GM18517 (cell line): Measurements from ENCODE around the gene SDHAF2.
"Not testable (repeated sequence)": the region's sequence is repeated elsewhere in the genome, so short reads cannot be mapped to it uniquely, and the experiment has no call there.

Source experiments
- ATAC-seq: cut with Tn5 transposase; IDR thresholded peaks from one replicate; pipeline ENCODE4 v1.9.1; 2021; ENCODE audit warnings: mild to moderate bottlenecking, moderate library complexity; ENCODE audit not compliant: unreplicated experiment

SDHAF2 gene

DNA sequence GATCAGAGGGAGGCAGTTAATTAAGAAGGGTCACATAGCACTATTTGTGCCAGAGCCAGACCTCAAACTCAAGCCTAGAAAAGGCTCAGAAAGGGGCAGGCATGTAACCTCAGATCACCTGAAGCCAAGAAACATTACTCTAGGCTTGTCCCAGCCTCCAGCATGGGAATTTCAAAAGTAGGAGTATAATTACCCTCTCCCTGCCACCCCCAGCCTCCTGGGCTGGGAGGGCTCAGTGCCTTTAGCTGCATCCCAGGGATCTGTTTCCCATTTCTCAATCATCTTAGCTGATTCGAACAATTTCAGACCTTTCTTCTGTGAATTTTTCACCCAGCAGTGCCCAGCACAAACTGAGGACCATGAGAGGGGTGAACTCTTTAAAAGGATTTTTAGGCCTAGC, 45.5 kb downstream of the SDHAF2 start:
- ATAC-seq = no peak

DNA sequence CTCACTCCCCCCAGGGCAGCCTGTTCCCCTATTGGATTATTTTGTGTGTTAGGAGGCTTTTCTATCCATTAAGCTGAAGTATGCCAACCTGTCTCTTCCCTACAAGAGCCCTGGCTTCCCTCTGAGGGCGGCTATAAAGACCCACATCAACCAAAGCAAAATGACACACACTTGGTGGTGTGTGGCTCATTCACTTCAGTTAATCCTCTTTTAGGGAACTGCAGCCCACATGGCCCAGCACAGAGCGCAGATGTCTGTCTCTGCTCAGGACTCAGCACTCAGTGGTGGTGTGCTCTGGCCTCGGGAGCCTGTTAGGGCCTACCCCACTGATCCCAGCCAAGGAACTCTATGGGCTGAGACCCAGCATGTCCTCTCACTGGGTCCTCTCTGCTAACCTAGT, 46.4 kb downstream of the SDHAF2 start:
- ATAC-seq = no peak

DNA sequence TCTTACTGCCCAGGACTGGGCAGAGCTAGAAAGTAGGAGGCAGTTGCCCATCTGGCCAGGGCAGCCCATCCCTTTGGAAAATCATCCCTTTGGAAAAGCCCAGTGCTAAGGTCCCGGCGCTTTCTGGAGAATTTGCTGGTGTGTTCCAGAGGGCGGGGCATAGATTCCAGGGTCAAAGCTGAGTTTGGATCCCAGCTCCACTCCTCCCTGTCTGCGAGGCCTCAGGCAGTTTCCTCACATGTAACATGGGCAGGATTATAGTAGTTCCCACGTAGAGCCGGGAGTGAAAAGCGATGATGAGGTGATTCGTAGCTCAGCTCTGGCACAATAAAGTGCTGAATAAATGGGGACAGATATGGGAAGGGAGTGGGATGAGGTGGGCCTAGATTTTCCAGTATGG, 47.2 kb downstream of the SDHAF2 start:
- no peak for ATAC-seq

DNA sequence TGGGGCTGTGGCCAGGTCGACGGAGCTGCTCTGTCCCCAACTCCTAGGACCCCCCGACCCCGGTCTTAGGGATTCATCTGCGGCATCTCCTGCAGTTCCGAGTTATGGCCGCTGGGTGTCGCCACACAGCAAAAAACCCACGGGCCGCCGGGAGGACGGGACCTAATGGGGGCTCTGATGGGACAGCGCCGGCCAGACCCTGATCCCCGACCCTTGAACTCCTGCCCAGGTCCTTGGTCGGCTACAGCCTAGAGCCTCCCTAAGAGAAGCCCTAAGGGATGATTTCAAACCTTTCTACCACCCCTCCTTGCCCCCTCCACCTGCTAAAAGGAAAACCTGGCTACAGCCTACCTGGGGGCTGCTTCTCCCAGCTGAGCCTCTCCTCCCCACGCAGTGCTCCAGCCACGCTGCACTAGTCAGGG, 47.8 kb downstream of the SDHAF2 start:
- no peak for ATAC-seq

DNA sequence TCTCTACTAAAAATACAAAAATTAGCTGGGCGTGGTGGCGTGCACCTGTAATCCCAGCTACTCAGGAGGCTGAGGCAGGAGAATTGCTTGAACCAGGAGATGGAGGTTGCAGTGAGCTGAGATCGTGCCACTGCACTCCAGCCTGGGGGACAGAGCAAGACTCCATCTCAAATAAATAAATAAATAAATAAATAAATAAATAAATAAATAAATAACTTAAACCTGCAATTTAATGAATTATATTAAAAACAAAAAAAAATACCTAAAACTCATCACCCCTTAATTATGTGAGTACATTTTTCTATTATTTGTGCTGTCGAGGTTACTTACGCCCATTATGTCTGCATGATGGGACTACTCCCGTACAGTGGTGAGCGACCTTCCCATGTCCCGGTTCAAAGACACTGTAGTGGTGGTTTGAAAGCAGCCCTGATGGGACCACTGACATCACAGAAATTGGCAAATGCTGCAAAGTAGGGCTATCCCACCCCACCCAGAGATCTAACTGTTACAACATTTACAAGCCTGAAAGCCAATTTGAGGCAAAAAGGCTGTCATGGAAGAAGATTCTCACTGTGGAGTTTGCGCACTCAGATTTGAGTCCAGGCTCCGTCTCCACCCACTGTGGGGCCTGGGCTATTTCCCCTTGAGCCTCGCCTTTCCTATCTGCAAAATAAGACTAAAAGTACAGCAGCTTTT, 49.6 kb downstream of the SDHAF2 start:
- not testable (repeated sequence) for ATAC-seq

DNA sequence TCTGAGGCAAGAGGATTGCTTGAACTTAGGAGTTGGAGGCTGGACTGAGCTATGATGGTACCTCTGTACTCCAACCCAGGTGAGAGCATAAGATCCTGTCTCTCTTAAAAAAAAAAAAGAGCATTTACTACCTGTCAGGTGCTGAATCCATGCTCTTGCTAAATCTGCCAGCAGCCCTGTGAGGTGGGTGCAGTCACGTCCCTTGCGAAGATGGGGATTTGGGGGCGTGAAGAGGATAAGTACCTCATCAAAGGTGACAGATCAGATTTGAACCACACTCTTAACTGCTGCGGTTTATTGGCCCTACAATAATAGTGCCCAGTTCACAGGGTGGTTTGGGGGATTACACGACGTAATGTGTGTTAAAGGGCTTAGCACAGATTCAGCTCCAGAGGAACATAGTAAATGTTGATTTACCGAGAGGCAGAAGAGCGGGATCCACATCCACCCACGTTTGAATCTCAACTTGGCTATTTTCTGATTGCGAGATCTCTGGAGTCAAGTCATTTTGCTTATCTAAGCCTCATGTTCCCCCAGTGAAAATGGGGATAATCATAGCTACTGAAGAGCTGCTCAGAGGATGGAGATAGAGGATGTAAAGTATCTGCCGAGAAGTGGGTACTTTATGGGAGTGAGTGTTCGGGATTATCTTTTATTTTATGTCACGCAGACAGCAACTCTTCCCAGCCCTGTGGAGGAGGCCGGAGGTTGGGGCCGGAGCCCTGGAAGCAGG, 50.5 kb downstream of the SDHAF2 start:
- no peak for ATAC-seq

DNA sequence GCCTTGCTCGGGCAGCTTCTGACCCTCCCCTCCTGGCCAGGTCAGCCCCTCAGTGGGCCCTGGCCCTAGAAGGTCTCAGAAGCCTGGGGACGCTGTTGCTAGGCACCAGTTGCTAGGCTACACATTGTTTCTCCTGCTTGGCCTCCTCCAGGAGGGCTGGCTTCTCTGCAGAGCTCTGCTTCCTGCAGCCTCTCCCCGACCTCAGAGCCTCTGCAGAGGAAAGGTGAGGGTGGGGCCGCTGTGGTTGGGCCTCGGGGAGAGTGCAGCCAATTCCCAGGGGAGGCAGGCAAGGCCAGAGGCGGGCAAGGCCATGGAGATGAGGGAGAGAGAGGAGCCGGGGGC, 51.0 kb downstream of the SDHAF2 start:
- no peak for ATAC-seq

DNA sequence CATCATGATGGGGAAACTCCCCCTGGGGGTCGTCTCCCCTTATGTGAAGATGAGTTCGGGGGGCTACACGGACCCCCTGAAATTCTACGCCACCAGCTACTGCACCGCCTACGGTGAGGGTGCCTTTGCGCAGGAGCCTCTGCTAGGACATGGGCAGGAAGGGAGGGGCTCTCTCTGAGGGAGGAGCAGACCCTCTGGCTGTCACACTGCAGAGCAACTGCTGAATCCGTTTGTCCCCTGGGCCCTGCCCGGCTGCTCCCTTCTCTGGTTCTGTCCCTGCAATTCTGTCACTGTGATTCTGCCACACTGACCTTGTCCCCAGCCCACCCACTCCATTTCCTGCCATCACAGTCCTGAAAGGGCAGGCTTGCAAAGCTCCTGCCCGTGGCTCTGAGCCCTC, 51.9 kb downstream of the SDHAF2 start:
- no peak for ATAC-seq

DNA sequence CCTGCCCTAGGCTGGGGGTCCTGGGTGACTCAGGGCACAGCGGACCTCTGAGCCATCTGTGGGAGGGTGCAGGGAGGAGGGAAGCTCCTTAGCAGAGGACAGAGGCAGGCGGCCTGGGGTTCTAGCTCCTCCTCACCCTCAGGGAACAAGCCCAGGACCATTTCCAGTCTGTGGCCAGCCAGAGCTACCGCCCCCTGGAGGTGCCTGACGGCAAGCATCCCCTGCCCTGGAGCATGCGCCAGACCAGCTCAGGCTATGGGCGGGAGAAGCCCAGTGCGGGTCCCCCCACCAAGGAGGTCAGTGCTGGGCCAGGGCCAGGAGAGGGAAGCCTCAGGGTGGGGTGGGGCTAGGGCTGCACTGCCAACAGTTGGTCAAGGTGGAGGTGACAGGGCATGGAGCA, 52.6 kb downstream of the SDHAF2 start:
- no peak for ATAC-seq

DNA sequence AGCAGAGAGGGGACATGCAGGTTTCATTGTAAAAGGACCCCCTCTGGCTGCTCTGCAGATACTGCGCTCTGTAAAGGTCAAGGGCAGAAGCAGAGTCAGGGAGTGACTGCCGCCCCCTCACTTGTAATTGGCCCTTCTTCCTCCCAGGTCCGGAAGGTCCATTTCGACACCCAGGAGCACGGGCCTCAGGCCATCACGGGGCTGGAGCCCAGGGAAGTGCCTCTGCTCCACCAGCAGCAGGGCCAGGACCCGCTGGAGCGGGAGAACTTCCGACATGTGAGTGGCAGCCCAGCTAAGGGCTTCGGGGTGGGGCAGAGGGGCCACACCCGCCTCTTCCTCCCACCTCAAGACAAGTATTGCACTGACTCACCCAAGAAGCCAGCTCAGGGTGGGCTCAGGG, 54.6 kb downstream of the SDHAF2 start:
- ATAC-seq = no peak

DNA sequence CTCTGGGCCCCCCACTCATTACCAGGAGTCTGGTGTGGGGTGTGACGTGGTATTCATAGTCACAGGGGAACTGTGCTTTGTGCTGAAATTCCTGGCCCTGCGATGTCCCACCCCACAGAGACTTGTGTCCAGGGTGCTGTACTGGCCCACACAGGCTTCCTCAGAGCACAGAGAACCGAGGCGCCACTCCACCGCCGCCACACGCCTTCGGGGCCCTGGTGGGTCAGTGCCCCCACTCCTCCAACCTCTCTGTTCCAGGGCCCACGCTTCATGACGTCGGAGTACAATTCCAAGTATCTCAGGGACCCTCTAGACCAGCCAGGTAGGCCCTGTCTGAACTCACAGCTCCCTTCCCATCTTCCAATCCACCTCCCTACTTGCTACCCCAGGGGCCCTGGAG, 55.2 kb downstream of the SDHAF2 start:
- ATAC-seq = no peak

DNA sequence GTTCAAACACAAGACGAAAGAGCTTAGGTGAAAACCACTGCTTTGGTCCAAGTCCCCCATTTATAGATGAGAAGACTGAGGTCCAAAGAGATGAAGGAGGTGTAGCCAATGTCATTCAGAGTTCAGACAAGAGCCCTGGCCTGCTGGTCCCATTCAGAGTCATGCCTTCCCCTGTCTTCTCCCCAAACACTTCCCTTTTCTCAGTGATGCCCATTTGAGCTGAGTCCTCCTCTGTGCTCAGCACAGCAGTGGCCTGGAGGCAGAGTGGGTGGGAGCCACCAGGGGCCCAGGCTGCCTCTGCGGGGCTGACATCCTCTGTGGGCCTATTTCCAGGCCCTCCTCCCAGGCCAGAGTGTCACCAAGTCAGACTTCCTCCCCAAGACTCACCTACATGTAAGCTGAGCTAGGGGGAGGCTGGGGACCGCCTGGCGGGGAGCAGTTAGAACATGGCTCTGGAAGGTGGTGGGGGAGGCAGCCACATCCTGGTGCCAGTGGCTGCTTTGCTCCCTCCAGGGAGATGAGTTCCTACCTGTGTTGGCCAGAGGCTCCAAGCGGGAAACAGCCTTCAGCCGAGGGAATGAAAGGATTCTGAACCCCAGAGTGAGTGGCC, 56.2 kb downstream of the SDHAF2 start:
- no peak for ATAC-seq

DNA sequence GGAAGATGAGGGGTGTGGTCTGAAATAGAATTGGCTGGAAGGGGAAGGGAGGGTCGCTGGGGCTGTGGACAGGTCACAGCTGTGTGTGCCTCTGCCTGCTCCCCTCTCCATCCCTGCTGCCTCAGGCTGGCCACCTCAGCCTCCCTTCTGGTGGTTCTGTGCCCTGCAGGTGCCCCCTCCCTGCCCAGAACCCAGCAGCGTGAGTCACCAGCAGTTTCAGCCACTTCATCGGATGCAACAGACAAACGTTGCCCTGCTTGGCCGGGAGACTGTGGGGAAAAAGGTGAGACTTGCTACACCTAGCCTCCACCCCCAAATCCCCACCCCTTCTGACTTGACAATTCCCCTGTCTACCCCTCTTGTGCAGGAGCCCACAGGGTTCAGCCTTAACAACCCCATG, 56.9 kb downstream of the SDHAF2 start:
- no peak for ATAC-seq

DNA sequence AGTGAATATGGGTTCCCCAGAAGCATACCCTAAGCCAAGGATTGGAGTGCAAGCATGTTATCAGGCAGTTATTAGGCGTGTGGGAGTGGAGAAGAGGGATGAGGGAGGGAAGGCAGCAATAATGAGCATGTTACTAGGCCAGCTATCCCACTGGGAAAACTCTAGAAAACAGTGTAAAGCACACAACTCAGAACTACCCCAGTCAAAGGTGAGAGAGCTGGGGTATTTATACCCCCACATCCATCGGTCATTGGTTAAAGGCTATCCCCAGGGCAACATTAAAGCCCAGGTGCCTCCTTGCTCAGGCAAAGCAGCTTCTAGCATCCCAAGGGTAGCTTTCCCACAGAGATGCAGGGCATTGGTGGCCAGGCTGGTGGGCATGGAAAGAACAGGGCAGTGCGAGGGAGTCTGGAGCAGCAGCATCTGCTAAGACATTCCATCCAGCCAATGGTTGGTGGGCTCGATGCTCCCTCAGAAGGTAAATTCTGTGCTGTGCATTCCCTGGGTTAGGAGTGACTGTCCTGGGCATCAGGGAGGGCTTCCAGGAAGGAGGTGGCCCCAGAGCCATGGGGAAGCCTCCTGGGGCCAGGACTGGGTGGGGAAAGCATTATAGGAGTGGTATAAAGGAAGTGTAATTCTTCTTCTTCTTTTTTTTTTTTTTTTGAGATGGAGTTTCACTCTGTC, 57.6 kb downstream of the SDHAF2 start:
- ATAC-seq = no peak

DNA sequence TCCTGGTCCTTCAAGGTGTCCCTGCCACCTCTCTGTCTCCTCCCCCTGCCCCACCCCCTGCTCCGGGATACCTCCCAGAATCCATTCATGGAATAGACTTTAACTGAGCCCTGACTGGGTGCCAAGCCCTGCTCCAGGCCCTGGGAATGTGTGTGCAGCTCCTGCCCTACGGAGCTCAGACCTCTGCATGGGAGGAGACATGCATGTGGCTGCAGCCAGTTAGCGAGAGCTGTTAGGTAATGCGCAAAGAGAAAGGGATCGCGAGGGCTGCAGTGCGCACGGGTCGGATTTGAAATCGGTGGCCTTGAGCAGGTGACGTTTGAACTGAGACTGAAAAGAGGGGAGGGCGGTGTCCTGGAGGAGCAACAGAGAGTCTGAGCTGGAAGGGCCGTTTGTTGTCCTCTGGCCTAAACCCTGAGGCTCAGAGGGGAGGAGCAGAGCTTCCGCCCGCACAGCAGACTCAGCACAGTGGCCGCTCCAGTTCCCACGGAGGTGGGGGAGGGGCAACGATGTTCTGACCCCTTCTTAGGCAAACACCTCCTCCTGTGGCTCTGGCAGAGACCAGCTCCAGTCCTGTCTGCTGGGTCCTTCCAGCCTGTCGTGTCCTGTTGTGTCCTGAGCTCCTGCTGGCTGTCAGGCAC, 58.8 kb downstream of the SDHAF2 start:
- no peak for ATAC-seq

DNA sequence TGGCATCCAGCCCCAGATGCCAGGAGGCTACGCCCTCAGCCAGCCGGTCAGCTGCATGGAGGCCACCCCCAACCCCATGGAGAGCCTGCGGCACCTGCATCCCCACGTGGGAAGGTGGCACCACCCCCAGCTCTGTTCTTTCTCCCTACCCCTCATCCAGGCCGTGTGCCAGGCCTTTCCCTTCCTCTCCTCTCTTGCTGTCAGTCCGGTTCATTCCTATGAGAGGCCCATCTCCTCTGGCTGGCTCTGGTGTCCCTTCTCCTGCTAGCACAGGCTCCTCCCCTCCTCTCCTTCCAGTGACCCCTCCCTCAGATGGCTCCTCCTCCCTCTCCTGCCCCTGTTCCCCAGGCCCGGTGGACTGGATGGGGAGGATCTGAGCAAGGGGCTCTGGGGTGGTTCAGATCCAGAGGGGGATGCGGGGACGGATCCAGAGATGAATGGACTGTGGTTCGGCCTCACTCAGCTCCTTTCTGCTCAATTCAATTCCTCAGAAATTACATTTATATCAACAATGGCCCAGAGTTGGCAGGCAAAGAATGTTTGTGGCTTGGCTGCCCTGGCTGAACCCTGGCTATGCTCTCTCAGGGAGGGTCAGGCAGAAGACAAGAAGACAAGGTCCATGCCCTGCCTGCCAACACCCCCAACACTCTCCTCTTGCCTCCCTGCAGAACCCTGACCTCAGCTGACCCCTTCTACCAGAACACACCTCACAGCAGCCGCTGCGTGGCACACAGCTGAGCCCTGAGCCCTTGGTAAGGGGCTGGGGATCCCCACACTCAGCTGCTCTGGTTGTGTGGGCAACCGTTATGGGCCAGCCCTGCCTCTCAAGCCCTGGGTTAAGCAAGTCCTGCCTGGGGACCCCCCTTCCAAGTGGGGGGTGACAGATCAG, 60.2 kb downstream of the SDHAF2 start:
- no peak for ATAC-seq

DNA sequence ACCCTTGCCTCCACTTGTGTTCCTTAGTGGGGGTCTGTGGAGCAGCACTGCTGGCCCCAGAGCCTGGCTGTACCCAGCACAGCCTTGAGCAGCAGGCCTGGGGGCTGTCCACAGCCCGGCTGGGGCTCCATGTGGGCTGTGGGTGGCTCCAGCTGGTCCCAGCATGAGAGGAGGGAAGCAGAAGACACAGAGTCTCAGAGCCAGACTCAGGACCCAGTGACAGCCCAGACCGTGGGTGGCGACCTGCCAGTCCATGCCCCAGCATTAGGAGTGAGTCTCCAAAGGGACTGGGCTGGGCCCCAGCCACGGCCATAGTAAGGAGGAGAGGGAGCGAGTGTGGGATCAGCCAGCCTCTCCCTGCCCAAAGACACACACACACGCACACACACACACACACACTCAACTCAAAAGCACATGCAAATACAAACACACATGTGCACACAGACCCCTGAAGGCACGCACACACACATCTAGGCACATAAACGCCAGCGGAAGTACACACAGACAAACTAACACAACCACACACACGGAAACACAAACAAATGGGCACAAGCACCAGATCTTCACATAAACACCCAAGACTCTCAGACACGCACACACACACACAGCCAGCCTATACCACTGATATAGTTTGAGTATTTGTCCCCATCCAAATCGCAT, 61.9 kb downstream of the SDHAF2 start:
- no peak for ATAC-seq

DNA sequence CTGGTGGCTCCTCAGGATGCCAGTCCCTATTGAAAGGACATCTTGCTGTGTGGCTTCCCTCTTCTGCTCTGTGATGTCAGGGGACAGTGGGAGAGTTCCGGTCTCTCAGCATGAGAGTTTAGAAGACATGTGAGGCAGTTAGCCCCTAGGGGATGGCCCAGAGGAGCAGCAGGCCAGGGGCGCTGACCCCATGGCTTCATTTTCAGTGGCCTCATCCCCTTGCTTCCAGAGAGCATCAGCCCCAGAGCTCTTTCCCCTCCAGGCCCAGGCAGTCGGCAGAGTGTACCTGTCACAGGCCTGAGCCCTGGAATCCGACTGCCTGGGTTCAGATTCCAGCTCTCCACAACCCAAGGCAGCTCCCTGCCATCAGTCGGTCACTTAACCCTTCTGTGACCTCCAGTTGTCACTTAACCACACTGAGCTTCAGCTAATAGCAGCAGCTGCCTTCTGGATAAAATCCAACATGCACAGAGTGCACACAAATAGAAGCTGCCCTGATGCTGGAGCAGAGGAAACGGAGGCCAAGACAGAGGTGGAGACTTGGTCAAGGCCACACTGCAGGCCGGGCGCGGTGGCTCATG, 64.5 kb downstream of the SDHAF2 start:
- no peak for ATAC-seq

DNA sequence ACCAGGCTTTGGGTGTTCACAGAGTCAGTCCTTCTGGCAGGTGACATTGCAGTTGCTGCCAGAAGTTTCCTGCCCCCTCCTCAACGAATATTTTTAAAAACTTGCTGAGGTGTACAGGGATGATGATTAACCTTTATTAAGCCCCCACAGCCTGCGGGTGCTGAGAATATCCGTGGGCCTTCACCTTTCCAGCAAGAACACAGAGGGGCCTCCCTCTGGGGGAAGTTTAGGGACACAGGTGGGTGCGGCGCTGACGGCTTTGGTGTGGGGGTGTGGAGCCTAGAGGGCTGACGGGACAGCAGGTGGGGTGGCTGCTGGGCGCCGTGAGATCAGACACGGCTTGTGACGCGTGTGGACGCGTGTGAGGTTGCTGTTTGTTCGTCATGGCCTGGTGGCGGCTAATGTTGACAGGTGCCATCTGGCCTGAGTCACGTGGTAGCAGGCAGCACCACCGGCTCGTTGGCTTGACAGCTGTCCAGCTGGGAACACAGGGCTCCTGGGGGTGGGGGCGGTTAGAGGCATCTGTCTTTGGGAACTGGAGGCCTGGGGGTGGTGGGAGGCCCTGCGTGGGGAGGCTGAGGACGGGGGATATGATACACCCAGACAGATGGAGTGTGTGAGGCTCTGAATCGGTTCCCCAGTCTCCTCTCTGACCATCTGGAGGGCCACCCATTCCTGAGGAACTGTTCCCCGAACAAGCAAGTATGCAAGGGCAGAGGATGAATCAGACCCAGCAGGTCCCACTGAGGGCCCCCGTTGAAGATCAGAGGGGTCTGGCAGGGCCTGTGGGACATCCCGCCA, 66.1 kb downstream of the SDHAF2 start:
- ATAC-seq = no peak
